NCI-H82 treated with DMSO at 0.1 percent for 48 hours (cell line): ENCODE data around the gene KRTAP10-7.
"Not testable (repeated sequence)": the region's sequence is repeated elsewhere in the genome, so short reads cannot be mapped to it uniquely, and the experiment has no call there.

Source experiments
- DNase-seq: peaks from one replicate; lab custom pipeline; 2025; ENCODE audit not compliant: unreplicated experiment; lab: John Stamatoyannopoulos, UW

KRTAP10-7 gene

GRCh38 chr21:44609193-44609592 lies 8.8 kb downstream of the KRTAP10-7 start:
- DNase-seq, result no peak

GRCh38 chr21:44610157-44610843 lies 9.9 kb downstream of the KRTAP10-7 start:
- not testable (repeated sequence) for DNase-seq

GRCh38 chr21:44611551-44611950 lies 11.2 kb downstream of the KRTAP10-7 start:
- no peak for DNase-seq

- DNase-seq, result no peak
These were observed 11.7 kb downstream of the KRTAP10-7 start, which contains the start of gene KRTAP10-8 for GRCh38 chr21:44612029-44612486. Gene KRTAP10-8, plus strand, starts transcription at chr21:44612079. Its CDS starts 22 bp downstream, at chr21:44612101.

- DNase-seq, result no peak
These were observed 12.4 kb downstream of the KRTAP10-7 start for GRCh38 chr21:44612669-44613229.

GRCh38 chr21:44613386-44614155 lies 13.2 kb downstream of the KRTAP10-7 start:
- DNase-seq, result no peak

GRCh38 chr21:44614161-44614631 lies 13.8 kb downstream of the KRTAP10-7 start:
- DNase-seq, result no peak

GRCh38 chr21:44614961-44615391 lies 14.6 kb downstream of the KRTAP10-7 start:
- DNase-seq, result no peak

- no peak for DNase-seq
These were observed 15.1 kb downstream of the KRTAP10-7 start for GRCh38 chr21:44615466-44615865.

GRCh38 chr21:44615911-44616590 lies 15.7 kb downstream of the KRTAP10-7 start:
- no peak for DNase-seq

- DNase-seq, result no peak
These were observed 16.2 kb downstream of the KRTAP10-7 start for GRCh38 chr21:44616591-44616926.

GRCh38 chr21:44617071-44617501 lies 16.7 kb downstream of the KRTAP10-7 start:
- no peak for DNase-seq

GRCh38 chr21:44618504-44618903 lies 18.1 kb downstream of the KRTAP10-7 start:
- DNase-seq, result no peak

- no peak for DNase-seq
These were observed 18.5 kb downstream of the KRTAP10-7 start for GRCh38 chr21:44618909-44619308.

- DNase-seq, result no peak
These were observed 19.5 kb downstream of the KRTAP10-7 start for GRCh38 chr21:44619886-44620285.

- DNase-seq, result no peak
These were observed 23.2 kb downstream of the KRTAP10-7 start for GRCh38 chr21:44623575-44623974.

GRCh38 chr21:44625756-44626155 lies 25.4 kb downstream of the KRTAP10-7 start:
- no peak for DNase-seq

- DNase-seq, result no peak
These were observed 25.9 kb downstream of the KRTAP10-7 start for GRCh38 chr21:44626262-44626661.

GRCh38 chr21:44626673-44627143 lies 26.3 kb downstream of the KRTAP10-7 start, which contains the start of gene KRTAP10-9:
Gene KRTAP10-9, plus strand, starts transcription at chr21:44627093. Its CDS starts 79 bp downstream, at chr21:44627172.
- DNase-seq, result no peak

GRCh38 chr21:44627181-44627822 lies 26.9 kb downstream of the KRTAP10-7 start:
- not testable (repeated sequence) for DNase-seq
